Stimulated activated CD4-positive, alpha-beta T cell treated with anti-CD3 and anti-CD28 coated beads, Interleukin-2, amount 100 ng/mL, for 4 hours (primary cell): Measurements from ENCODE around the gene TMEM109.

ENCODE experiments used
- DNase-seq: peaks from one replicate; pipeline ENCODE4 v3.0.0-alpha.2; 2020; ENCODE audit warnings: low read depth

The TMEM109 gene

DNA sequence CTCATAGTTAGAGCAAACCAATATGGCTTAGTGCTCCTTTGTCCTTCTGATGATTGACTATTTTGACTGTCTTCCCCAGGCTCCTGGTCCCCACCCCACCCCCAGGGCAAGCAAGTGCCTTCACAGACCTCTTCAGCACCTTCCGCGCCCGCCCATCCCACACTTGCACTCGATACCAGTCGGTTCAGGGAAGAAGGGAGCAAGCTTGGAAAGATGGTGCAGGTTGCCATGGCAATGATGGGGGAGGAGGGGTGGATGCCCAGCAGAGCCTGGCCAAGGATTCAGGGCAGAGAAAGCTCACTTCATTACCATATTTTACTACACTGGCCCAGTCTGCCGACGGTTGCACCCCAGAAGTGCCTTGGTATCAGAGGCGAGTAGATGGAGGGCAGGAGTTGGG is 12.5 kb downstream of the TMEM109 start:
- no peak for DNase-seq

DNA sequence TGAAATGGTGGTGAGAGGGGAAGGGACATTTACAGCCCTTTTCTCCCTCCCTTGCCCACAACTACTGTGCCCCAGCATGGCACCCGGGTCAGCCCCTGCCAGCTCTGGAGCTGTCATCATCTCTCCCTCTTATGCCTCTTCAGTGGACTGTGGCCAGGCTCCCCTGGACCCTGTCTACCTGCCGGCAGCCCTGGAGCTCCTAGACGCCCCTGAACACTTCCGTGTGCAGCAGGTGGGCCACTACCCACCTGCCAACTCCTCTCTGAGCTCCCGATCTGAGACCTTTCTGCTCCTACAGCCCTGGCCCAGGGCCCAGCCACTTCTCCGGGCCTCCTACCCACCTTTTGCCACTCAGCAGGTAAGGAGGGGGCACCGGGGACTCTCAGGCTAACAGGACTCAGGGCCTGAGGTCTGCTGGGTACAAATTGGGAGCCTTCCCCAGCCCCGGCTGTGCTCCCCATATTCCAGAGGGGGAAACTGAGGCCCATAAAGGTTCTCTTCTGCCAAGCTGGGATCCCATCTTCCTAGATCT is 13.2 kb downstream of the TMEM109 start:
- DNase-seq = no peak

- DNase-seq = no peak
These were observed 13.6 kb downstream of the TMEM109 start for GRCh38 chr11:60927600-60927999.

DNA sequence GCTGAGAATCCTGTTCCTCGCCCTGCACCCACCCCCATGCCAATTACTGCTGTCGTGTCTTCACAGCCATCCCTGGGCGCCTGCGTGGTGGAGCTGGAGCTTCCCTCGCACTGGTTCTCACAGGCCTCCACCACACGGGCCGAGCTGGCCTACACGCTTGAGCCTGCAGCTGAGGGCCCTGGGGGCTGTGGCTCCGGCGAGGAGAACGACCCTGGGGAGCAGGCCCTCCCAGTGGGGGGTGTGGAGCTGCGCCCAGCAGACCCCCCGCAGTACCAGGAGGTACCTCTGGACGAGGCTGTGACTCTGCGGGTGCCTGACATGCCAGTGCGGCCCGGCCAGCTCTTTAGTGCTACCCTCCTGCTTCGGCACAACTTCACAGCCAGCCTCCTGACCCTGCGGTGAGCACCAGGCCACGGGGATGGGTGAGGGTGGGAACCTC is 14.6 kb downstream of the TMEM109 start:
- DNase-seq = no peak

- DNase-seq = no peak
These were observed 15.8 kb downstream of the TMEM109 start for GRCh38 chr11:60929764-60930163.

DNA sequence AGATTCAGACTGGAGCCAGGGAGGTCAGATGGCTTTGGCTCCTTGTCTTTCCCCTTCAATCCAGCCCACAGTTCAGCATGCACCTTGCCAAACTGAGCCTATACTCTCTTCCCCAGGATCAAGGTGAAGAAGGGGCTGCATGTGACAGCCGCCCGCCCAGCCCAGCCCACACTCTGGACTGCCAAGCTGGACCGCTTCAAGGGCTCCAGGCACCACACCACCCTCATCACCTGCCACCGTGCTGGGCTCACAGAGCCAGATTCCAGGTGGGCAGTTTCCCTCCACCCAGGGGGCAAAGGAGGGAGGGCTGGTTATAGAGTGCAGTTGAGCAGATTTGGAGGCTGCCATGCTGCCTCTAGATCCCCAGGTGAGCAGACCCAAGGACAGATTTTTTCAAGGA is 16.4 kb downstream of the TMEM109 start:
- no peak for DNase-seq

DNA sequence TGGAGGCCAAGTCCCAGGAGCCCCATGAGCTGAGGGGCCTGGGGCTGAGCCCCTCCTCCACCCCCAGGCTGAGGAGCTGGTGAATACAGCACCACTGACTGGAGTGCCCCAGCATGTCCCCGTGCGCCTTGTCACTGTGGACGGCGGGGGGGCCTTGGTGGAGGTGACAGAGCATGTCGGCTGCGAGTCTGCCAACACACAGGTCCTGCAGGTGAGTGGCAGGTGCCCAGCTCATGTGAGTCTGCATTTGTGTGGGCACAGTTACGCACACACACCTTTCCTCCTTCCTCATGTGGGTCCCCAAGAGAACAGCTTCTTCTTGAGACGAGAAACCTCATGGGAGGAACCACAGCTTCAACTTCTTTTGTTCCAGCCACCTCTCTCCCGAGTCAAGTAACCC is 18.0 kb downstream of the TMEM109 start:
- no peak for DNase-seq

DNA sequence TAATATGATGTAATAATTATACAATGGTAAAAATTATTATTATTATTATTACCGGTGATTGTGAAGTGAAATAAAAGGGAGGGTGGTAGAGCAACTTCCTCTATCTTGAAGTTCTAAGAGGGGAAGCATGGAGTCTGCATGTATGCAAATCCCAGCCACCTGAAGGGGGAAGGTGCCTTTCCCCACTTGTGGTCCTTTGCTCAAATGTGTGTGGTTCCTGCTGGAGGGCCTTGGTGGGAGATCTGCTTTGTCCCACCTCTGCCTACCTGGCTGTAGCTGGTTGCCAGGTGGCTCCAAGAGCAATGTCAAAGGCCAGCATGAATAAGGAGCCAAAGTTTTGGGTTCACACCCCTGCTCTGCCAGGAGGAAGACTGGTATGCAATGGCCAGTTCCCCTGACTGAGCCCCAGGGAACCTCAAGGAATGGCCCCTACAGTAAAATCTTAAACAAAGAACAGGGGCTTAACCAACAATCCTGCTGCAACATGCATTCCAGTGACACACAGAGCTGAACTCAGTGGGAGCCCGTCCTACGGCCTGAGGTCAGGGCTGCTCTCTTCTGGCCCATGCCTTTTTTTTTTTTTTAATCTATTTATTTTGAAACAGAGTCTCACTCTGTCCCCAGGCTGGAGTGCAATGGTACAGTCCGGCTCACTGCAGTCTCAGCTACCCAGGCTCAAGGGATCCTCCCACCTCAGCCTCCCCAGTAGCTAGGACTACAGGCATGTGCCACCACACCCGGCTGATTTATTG is 18.8 kb downstream of the TMEM109 start:
- DNase-seq = no peak

DNA sequence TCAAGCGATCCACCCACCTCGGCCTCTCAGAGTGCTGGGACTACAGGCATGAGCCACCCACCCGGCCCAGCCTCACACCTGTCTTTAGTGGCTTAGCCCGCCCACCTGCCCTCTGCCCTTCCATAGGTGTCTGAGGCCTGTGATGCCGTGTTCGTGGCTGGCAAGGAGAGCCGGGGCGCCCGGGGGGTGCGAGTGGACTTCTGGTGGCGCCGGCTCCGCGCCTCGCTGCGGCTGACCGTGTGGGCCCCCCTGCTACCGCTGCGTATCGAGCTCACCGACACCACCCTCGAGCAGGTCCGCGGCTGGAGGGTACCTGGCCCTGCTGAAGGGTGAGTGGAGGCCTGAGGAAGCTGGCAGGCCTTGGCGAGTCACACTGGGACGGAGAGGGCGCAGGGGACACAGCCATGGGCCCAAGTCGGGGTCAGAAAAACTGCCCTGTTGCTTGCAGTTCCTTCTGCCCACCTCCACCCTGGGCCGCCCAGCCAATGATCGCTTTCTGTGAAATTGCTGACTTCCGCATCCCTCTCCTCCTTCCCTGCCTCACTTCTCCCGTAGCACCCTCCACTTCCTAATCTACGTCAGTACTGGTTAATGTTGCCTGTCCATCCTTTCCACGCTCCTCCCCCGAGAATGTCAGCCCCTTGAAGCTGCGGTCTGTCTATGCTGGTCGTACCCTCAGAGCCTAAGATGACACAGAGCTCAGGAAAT is 19.6 kb downstream of the TMEM109 start:
- DNase-seq = no peak

- no peak for DNase-seq
These were observed 20.3 kb downstream of the TMEM109 start for GRCh38 chr11:60934124-60934789.

- DNase-seq = no peak
These were observed 21.0 kb downstream of the TMEM109 start for GRCh38 chr11:60934790-60935605.

GRCh38 chr11:60935676-60936442 is 21.9 kb downstream of the TMEM109 start:
- no peak for DNase-seq

- no peak for DNase-seq
These were observed 22.6 kb downstream of the TMEM109 start for GRCh38 chr11:60936467-60937143.

GRCh38 chr11:60937144-60937527 is 23.2 kb downstream of the TMEM109 start:
- no peak for DNase-seq

- no peak for DNase-seq
These were observed 23.9 kb downstream of the TMEM109 start for GRCh38 chr11:60937811-60938210.

DNA sequence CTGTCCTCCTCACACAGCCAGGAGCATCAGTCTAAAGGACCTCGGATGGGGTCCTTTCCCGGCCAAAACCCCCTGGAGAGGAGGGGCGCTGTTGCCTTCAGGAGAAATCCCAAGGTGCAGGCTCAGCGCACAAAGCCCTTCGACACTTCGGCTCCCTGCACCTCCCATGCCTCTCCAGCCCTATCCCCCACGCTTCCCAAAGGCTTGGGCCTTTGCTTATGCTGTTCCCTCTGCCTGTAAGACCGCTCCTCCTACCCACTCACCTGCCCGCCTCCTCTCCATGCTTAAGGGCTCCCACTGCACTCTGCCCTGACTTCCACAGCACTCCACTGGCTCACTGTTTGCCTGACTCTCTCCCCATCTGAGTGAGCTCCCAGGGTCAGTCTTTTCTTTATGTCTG is 24.5 kb downstream of the TMEM109 start:
- DNase-seq = no peak

DNA sequence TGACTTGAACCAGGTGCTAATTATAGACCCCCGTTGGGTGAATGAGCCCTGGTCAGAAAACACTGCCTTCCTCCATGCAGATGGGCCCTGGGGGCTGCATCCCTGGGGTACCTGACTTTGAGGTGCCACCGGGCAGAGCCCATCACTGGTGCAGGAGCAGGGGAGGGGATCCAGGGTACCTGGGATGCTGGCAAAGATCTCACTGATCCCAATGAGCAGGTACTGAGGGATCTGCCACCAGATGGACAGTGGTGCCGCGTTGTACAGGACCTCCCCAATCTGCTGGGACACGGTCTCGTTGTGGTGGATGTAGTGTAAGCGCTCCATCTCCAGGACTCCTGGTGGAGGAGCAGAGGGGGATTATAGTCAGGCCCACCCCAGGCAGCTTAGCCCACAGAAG is 25.3 kb downstream of the TMEM109 start:
- DNase-seq = no peak

GRCh38 chr11:60939855-60940254 is 25.9 kb downstream of the TMEM109 start:
- no peak for DNase-seq

GRCh38 chr11:60941371-60942119 is 27.6 kb downstream of the TMEM109 start:
- no peak for DNase-seq

GRCh38 chr11:60942219-60942618 is 28.3 kb downstream of the TMEM109 start:
- DNase-seq = no peak
